ENCODE data around the gene C17orf113.

C17orf113 gene

DNA sequence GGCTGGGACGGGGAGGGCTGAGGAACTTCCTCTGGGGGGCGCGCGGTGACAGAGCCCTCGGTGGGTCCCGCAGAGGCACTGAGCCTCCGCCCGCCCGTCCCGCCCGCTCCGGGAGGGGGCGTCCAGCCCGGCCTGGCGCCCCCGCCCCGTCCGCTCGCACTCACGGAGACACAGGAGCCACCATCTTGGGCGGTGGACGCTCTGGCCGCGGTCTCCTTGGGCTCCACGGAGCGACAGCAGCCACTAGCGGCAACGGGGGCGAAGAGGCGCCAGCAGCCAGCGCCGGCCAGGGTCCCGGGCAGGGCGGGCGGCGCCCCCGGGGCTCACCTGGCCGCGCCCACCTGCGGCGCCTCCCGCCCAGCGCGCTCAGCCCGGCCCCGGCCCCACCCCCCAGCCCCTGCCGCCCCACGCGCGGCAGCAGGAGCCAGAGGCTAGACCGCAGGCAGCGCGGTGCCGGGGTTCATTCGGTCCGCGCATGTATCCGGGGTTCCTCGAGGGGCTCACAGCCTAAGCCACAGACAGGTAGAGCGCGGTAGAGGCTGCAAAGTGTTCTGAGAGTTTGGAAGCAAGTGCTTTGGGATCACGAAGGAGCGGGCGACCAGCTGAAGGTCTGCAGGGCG, at the start of gene C17orf113:
Gene C17orf113 (minus strand): TSS at position 209 of the 620 bp plus-strand sequence. CDS start 7,225 bp downstream, outside the sequence.
- peak; percentile 51 to 54 for DNase-seq

DNA sequence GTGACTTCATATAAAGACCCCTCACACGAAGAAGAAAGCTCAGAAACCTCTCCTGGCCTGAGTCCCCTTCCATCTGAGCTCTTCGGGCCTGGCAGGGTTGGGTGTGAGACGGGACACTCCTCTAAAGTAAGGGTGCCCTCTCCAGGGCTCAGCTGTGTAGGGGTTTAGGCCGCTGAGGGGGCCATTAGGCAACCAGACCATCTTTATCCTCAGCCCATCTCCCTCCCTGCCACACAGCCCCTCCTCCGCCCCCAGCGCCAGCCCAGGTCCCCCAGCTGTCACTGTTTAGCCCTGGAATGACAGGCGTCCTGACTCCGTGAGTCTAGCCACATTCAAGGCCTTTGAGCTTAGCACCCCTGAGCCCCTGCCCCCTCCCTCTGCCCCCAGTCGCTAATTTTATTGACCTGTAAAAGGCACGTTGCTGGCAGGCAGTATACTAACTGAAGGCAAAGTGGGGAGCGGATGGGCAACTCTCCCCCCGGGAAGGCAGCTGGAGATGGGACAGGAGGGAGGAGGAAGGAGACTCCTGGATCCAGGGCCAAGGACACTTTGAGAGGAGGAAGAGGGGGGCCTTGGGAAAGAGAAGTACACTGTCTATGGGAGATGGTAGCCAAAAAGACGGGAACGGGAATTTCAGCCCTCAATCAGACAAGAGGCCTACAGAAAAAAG, 48.5 kb upstream of the C17orf113 start:
- DNase-seq: no peak

DNA sequence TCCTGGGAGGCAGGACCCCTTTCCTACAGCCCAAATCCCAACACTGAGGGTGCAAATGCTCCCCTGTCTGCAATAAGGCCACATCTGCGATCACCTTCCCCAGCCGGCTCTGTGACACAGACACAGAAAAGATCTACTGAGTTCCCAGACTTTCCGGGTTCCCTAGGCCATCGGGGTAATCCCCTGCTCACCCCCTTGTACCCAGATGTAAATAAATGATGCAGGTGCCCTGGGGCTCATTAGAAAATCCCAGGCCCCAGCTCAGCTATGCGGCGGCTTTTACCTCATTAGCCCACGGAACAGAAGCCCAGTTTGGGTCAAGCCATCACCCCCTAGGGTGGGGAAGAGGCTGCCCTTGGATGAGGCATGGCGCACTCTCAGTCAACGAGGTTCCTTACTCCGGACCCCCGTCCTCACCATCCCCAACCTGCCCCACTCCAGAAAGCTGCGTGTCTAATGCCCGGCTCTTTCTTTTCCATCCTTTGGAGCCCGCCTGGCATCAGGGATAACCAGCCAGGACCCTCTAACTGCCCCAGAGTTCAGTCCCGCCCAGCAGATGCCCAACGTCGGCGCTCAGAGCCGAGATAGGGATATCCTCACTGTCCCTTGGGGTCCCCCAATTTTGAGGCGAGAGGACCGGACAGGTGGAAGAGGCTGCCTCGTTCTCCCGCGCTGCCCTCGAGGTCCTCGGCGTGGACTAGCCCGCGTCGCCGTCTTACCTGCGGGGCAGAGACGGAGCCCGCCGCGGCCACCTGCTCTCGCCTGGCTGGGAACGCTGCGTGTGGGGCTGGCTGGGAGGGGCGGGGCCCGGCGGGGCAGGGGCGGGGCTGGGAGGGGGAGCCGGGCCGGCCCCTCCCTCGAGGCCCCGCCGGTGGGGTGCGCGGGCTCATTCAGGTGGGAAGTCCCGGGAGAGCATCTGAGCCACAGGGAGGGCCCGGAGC, 47.6 kb upstream of the C17orf113 start, which contains the start of gene ZNF385C:
Gene ZNF385C (minus strand): TSS at position 783 of the 941 bp plus-strand sequence. CDS start 35,417 bp downstream, outside the sequence.
- DNase-seq: peak; percentile 24 to 45

DNA sequence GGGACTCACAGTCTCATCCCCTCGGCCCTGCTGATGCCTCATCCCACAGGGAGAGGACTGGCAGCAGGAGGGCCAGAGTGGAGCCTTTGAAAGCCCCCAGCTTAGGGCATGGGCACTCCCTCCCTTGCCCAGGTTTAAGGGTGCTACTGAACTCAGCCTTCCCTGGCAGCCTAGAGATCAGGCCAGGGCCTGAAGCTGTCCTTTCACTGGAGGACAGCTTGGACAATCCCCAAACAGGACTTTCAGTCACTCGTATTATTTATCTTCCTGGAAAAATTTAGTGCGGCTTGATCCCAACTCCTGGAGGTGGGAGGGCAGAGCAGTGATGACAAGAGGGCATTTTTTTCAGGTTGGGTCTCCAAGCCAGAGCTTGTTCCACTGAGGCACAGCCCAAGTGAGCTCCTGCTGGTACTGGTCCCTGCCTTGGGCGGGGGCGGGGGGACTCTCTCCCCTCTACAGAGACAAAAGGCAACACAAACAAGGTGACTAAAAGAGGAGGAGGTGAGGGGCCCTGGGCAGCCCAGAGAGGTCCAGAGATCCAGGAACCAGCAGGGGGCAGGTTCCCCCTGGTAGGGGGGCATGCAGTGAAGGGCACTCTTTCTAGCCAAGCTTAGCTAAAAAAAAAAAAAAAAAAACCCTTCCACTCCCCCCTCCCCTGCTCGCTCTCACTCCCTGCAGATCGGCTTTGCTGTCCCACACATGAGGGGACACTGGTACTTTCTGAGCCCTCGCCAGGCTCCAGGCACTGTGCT, 46.1 kb upstream of the C17orf113 start:
- no peak for DNase-seq

DNA sequence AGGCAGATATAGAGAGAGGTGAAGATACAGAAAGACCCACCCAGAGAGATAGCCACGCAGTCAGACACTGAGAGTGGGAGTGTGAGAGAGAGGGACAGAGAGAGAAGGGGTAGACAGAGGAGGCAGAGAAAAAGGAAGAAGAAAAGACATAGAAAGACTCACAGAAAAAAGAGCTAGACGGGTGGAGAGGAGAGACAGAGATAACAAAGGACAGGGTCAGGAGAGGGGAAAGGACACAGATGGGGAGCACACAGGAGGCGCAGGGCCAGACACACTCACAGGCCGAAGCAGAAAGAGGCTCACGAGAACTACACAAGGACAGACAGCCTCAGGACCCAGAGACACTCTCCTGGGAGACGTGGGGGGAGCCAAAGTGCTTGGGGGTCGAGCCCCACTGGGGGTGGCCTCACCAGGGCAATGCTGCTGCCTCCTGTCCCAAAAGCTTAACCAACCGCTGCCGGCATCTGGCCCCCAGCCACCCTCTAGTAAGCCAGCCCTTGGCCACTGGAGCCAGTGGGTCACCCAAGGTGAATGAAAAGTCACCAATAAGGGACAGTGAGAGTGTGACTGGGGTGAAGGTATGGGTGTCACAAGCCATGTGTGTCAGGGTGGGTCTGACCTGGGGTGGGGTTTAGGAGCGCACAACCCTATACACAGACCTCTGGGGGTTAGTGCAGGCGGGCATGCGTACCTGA, 44.1 kb upstream of the C17orf113 start:
- DNase-seq: no peak

DNA sequence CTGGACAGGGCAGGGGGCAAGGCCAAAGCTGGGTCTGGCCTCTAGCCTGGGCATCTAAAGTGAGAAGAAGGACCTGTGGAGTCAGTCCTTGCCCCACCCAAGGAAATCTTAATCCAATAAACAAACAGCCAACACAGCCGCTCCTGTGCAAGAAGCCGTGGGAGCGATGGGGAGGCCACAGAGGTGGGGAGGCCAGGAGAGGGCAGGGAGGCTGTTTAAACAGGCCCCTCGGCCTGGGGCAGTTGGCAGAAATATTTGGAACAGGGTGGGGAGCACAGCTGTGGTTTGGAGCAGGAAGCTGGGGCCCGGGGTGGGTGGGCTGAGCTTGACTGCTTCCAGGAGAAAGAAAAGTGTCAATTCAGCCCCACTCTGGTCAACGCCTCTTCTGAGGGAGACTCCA, 42.5 kb upstream of the C17orf113 start:
- no peak for DNase-seq

DNA sequence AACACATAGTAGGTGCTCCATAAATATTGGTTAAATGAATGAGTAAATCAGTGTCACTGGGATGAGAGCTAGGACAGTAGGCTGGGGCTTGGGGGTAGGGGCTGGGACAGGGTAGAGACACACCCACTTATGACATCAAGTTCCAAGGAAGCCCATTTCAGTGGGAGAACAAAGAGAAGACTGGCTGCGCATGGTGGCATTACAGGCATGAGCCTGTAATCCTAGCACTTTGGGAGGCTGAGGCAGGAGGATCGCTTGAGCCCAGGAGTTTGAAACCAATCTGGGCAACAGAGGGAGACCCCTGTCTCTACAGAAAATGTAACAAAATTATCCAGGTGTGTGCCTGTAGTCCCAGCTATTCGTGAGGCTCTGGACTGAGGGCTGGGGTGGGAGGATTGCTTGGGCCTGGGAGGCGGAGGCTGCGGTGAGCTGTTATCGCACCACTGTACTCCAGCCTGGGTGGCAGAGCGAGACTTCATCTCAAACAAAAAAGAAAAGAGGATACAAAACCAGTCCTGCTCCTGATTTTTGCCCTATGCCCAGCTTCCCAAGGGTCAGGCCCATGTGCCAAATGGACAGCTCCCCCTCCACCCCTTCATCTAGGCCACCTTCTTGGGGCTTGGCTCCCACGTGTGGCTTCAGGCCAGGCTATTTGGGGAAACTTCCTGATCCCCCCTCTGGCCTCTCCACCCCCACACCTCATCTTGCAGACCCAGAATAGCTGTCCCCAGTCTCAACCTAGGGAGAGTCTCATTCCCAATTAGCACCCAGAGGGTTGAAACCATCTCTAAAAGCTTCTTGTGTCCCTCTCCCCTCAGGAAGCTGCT, 40.8 kb upstream of the C17orf113 start:
- no peak for DNase-seq

DNA sequence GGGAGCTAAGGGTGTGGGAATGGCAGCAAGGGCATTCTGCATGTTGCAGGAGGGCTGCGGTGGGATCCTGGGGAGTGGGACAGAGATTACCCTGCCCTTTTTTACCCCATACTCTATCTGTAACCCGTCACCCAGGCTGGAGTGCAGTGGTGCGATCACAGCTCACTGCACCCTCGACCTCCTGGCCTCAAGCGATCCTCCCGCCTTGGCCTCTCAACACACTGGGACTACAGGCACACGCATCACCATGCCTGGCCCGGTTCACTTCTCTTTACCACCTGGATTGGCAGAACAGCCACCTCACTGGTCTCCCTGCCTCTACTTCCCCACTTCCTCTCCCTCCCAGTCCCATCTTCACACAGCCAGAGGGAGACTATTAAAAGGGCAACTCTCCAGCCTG, 38.3 kb upstream of the C17orf113 start:
- no peak for DNase-seq

DNA sequence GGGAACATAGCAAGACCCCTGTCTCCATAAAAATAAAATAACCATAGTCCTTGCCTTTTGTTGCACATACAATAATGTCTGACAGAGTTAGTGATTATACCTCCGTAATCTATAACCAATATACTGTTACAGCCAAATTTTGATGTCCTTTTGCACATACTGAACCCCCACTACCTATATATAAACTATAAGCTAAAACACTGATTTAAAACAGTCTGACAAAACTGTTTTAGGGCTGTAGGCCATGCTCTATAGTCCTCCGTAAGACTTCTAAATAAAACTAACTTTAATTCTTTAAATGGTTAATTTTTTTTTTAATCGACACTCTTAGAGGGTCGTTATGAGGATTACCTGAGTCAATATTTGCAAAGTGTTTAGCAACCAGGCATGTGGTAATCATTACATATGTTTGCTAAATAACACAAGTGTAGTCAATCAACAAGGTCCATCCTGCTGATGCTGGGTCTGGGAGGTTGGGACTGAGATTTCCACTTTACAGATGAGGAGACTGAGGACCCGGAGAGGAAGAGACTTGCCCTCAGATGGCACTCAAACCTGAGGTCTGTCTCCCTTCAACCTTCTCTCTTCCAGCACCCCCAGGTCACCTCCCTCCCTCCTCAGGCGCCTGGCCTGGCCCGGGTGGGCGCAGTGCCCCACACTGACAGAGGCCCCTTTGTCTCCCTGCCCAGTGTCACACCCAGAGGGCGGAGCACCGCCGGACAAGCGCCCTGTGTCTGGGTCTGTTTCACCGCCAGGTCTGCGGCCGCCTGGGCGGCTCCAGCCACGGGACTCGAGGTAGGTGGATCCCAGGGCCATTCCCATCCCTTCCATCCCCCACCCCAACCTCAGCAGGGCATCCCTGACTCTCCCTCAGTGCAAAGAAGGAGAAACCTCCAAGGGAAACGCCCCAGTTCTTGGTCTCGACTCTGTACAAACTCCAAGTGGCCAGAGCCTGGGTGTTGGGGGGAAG, 37.6 kb upstream of the C17orf113 start:
- no peak for DNase-seq

DNA sequence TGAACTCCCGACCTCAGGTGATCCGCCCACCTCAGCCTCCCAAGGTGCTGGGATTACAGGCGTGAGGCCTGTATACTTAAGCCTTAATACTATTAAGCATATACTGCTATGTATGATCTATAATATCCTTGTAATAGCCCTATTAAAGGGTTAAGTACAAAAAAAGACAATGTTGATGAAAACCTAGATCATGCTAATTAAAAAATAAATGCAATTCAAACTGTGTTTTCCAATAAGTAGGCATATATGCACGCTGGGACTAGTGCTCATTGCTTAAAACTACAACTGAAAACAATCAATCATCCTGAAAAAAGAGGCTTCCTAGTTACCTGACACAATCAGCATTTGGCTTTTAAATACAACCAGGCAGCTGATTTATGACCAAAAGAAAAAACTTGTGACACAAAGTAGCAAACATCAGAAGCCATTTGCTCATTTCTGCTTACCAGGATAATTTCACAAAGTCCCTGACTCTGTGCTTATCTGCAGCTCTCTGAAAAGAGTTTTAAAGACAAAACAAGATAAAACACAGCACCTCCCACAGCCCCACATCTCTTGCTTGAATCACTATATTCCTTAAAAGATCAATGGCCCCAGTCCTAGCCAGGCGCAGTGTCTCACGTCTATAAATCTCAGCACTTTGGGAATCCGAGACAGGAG, 36.8 kb upstream of the C17orf113 start:
- no peak for DNase-seq

DNA sequence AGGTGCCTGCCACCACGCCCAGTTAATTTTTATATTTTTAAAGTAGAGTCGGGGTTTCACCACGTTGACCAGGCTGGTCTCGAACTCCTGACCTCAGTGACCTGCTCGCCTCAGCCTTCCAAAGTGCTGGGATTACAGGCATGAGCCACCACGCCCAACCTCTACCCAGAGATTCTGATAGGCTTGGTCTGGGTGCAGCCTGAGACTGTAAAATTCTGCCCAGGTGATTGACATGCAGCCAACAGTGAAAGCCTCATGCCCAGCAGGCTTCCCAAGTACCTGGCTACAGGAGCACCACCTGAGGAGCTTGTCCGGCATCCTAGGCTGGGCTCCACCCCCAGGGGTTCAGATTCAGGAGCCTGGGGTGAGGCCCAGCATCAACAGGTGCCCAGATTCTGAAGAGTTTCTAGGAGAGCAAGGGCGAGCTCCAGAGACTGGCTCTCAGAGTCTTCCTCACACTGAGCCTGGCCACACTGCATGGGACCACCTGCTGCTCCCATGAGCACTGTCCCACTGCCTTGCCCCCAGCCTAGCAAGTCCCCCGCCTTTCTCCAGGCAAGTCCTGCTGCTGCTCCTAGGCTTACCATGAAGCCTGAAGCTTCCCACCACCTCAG, 31.2 kb upstream of the C17orf113 start:
- DNase-seq: no peak

DNA sequence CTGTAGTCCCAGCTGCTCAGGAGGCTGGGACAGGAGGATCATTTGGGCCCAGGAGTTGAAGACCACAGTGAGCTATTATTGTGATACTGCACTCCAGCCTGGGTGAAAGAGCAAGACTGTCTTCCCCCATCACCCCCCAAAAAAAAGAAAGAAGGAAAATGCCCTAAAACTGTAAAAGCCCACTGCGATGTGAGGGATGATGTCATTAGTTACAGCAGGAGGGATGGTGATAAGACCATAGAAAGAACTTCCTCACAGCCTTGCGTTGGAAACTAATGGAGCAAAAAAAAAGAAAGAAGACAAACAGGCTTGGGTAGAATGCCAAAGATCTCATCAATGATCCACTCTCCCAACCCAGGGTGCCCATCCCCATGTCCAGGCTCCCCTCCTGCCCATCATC, 29.1 kb upstream of the C17orf113 start:
- DNase-seq: no peak

DNA sequence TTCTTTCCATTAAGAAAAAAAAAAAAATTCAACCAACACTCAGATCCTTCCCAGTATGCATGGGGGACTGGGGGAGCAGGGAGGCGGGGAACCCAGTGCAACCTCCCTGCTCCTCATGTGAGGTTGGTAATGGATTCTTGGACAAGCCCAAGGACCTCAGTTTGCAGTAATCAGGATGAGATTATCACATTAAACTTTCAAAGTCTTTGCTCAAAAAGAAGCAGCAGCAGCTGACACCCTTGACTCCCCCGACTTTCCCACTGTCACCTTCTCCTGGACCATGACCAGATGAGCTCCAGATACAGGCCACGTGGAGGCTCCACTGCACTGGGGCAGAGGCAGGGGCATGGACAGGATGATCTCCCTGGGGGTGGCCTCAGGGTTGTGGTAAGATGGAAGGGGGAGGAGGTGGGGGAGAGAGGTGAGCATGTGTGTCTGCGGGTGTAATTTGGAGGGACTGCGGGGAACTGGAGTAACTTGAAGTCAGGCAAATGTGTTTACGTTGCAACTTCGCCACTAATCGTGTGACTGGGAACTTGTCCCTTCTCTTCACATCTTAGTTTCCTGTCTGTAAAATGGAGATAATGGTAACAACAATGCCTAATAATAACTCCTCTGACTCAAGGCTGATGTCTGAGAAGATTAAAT, 28.1 kb upstream of the C17orf113 start:
- DNase-seq: no peak

DNA sequence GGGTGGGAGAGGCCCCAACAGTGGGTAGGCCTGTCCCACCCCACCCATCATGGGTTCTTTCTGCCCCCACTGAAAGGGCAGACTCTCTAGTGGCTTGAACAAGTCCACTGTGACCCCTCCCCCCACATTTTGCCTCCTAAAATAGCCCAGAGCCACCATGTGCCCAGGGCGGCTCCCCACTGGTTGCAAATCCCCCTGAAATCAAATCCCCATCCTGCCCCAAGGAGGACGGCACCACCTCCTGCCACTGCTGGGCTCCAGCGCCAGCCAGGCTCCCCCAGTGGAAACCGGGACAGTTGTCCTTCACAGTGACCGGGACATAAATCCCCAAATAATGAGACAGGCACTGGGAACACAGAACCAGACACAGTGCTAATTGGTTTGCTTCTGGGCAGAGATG, 27.4 kb upstream of the C17orf113 start:
- no peak for DNase-seq

DNA sequence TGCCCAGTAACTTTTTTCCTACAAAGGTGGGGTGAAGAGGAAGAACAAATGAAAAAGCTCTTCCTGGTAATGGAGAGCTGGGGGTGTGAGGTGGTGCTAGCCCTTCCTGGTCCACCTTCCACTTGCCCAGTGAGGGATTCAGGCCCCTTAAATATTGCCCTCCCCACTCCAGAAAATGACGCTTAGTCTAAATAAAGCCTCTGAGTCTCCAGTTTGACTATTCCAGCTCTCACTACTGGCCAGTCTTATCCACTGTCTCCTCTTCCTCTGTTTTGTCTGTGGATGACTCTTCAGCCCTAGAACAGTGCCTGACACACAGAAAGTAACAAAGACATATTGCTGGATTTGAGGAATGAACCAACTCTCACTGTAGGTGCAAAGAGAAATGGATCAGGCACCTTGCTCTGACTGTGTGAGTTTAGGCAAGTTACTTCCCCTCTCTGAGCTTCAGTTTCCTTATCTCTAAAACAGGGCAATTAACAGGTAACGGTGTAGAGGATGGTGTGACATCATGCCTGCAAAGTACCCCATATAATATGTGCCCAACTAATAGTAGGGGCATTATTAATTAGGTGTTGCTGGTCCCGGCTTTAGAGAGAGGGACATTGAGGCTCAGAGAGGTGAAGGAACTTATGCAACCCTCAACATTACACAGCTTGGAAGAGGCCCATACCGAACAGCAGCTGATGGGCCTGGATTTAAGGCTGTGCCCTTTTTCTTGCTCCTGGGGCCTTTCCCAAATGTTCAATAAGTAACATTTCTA, 26.6 kb upstream of the C17orf113 start:
- no peak for DNase-seq

DNA sequence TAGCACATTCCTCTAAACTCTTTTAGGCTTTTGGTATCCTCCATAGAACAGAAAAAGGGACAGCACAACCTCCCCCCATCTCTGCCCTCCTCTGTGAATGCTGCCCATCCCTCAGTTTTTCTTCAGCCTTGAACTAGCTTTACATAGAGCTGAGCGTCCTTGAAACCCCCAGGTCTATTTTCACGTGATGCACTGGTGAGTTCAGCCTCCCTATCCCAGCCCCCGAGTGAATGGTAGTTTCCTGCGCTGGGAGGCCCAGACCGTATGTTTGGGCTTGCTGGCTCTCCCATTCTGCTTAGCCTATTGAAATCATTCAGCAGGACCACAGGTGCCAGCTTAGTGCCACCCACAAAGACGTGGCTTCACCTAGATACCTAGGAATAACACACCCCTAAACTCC, 25.4 kb upstream of the C17orf113 start:
- DNase-seq: no peak

Data from CD4-positive, alpha-beta T cell treated with Interleukin-4 for 1 hour (primary cell).